Prostate gland (tissue), 2 donors: ENCODE data around the gene PDE10A.
A peak's percentile ranks its signal among the peaks of the same experiment; 100 is the strongest.

Experiments
- POLR2A ChIP-seq: fragments of 450-650 bp; IDR thresholded peaks from one replicate; pipeline ENCODE4 v1.6.1; 2016; ENCODE audit warnings: antibody characterized with exemption, mild to moderate bottlenecking
- POLR2AphosphoS5 ChIP-seq: sonication (generic); formaldehyde crosslinking; IDR thresholded peaks from one replicate; pipeline ENCODE4 v1.6.1; 2017; ENCODE audit warnings: antibody characterized with exemption
- TF ChIP-seq, protein P1 (sequence below), 4 experiments: fragments of 200-600 bp in 2 of 4; fragments of 450-650 bp in 2 of 4; sonication (generic) in 2 of 4; IDR thresholded peaks; 1 replicate in 3 of 4; 2 replicates in 1 of 4; pipeline ENCODE4 v1.5.1; 2016 to 2019; ENCODE audit warnings: antibody characterized with exemption in 4 of 4, mild to moderate bottlenecking in 2 of 4, moderate library complexity in 2 of 4

DNA sequence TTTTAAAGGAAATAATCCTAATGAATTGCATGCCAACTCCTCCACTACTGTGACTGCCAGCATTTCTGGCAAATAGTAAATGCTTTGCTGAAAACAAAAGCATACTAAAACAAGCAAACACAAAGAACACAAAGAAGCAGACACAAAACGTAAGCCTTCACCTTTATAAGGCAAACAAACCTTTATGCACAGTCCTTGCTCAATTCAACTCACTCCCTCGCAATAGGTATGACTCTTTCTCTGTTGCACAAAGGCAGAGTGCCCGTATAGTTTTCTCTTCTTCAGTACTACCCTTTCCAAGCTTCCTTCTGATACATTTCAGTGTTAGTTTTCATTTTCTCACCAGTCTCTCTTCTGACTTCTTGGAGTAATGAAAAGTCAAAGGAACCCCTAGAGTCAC lies 63.9 kb downstream of the PDE10A start:
- TF ChIP-seq, protein P1, sequence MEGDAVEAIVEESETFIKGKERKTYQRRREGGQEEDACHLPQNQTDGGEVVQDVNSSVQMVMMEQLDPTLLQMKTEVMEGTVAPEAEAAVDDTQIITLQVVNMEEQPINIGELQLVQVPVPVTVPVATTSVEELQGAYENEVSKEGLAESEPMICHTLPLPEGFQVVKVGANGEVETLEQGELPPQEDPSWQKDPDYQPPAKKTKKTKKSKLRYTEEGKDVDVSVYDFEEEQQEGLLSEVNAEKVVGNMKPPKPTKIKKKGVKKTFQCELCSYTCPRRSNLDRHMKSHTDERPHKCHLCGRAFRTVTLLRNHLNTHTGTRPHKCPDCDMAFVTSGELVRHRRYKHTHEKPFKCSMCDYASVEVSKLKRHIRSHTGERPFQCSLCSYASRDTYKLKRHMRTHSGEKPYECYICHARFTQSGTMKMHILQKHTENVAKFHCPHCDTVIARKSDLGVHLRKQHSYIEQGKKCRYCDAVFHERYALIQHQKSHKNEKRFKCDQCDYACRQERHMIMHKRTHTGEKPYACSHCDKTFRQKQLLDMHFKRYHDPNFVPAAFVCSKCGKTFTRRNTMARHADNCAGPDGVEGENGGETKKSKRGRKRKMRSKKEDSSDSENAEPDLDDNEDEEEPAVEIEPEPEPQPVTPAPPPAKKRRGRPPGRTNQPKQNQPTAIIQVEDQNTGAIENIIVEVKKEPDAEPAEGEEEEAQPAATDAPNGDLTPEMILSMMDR (IDR thresholded peaks at IDR 0.05) = no peak
- TF ChIP-seq POLR2AphosphoS5 = peak; percentile 38
- TF ChIP-seq POLR2A = no peak
